GDM1 (cell line): Measurements from ENCODE around the gene SKIC3.

ENCODE experiments used
- DNase-seq: peaks from one replicate; lab custom pipeline; 2025; lab: John Stamatoyannopoulos, UW

The SKIC3 gene

DNA sequence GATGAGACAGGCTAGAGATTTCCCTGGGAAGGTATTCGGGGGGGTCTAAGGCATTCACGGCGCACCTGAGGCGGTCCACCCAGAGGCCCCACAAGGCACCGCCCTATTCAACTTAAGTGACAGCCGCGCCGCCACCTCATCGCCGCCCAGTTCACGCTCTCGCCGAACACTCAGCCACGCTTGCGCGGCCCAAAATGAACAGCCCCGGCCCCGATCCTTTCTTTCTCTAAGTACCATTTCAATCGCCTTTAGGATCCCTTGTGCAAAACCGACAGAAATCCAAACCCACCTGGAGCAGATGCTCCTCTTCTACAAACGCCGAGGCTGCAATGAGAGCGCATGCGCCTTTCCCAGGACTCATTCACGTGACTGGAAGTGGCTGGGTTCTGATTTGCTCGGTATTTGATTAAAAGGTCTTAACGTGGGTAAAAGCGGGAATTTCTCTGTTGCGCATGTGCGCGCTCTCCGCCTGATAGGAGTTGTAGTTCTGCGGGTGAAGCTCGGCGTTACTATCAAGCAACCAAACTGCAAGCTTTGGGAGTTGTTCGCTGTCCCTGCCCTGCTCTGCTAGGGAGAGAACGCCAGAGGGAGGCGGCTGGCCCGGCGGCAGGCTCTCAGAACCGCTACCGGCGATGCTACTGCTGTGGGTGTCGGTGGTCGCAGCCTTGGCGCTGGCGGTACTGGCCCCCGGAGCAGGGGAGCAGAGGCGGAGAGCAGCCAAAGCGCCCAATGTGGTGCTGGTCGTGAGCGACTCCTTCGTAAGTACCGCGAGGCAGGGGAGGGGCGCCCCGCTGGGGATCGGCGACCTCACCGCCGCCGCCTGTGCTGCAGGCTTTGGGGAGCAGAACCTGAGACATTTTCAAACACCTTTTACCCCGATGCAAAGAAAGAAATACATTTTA is at the start of gene SKIC3, which contains the start of gene ARSK:
SKIC3 (minus strand) TSS at position 331 of the 902 bp plus-strand sequence. CDS start 7,827 bp downstream, outside the sequence.
ARSK (plus strand) TSS at position 455 of the 902 bp plus-strand sequence; CDS start at position 633, 178 bp downstream.
- peak; percentile 94 for DNase-seq

DNA sequence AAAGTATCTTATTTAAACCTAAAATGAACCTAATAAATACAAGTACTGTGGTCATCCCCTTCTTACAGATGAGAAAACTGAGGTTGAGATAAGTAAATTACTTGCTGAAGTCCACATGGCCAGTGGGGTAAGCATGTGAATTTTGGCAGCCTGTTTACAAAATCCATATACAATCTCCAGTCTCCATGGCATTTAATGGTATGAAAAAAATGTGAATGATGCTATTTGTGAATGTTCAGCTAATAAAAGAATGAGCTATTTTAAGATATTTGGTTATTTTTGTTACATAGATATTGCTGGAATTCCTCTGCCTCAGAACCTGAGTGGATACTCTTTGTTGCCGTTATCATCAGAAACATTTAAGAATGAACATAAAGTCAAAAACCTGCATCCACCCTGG is 45.8 kb upstream of the SKIC3 start:
- no peak for DNase-seq

- DNase-seq = no peak
Observed at GRCh38 chr5:95599252-95599651, 44.5 kb upstream of the SKIC3 start.

- DNase-seq = no peak
Observed at GRCh38 chr5:95595289-95595931, 40.6 kb upstream of the SKIC3 start.

DNA sequence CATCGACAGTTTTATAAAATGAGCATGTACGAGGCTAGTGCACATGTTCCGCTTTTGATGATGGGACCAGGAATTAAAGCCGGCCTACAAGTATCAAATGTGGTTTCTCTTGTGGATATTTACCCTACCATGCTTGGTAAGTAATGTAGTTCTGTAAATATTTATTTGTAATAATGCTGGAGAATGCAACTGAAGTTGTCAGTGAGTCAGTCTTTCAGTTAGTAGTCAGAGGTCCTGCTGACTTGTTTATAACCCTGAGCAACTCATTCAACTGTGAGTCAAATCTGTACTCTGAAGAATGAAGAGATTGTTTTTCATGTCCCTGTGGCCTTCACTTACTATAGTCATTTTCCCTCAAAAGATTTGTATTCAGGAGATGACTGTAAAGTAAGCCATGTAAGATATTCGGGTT is 36.7 kb upstream of the SKIC3 start:
- DNase-seq = no peak

DNA sequence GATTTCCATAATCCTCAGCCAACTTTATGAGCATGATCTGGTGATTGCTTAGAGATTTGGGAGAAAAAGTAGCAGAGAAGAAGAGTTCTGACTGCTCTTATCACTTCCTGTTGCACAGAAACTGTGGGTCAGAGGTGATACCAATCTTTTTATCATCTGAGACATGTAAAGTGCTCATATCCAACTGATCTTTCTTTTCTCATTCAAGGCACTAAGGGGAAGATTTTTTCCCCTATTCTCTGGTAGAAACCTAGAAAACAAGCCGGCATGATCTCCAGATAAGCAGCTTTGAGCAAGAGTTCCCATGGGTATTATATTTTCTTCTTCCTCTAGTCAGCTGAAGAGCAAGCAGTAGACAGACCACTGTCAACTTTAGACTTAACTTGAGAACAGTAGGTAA is 36.1 kb upstream of the SKIC3 start:
- DNase-seq = no peak

GRCh38 chr5:95583992-95584391 is 29.2 kb upstream of the SKIC3 start:
- no peak for DNase-seq

GRCh38 chr5:95581576-95581975 is 26.8 kb upstream of the SKIC3 start:
- no peak for DNase-seq

DNA sequence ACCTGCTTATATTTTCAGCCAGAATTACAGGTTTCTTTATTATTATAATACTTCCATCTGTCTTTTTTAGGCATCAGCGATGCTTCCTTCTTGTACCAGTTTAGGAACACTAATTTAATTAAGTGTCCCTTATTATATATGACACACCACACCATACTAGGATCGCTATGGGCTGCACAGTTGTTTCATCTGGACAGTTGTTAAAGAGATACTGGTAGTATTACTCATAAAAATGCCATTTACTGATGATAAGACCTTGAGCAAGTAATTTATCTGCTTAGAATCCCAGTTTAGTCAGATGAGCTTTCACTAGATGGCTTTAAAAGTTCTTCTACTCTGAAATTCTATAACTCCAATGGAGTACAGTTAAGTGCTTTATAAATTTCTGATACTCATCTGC is 17.2 kb upstream of the SKIC3 start:
- no peak for DNase-seq

- DNase-seq = no peak
Observed at GRCh38 chr5:95565280-95565920, 10.6 kb upstream of the SKIC3 start.

DNA sequence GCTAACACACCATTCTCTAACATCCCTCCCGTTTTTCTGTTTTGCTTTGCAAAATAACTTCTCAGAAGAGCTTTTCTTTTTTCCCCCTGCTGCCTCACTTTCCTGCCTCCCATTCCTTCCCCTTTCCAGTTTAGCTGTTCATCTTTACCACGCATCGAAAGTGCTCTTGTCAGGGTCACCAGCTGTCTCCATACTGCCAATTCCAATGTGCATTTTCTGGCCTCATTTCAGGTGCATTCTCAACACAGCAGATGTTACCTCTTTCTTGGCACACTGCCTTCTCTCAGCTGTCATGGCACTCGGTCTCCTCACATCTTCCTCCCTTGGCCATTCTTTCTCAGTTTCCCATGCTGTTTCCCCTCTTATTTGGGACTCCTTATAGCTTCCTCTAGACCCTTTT is 9.7 kb upstream of the SKIC3 start:
- no peak for DNase-seq

GRCh38 chr5:95563367-95563766 is 8.6 kb upstream of the SKIC3 start:
- no peak for DNase-seq

DNA sequence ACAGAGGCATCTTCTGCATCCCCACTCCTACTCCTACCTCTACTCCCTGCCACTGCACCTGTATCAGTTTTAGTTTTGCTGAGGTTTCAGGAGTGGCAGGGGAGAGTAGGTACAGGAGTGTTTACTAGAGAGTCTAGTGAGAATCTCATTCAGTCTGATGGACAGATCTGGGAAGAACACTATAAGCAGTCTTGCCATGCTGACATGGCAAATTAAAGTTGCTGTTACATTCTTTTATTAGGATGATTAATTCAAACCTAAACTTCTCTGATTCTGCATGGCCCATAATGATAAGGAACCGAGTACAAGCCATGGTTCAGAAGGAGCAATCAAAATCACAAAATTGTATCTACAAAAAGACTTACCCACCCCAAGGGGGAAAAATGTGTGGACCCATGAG is 7.5 kb upstream of the SKIC3 start:
- DNase-seq = no peak

- no peak for DNase-seq
Observed at GRCh38 chr5:95557841-95558240, 3.1 kb upstream of the SKIC3 start.

DNA sequence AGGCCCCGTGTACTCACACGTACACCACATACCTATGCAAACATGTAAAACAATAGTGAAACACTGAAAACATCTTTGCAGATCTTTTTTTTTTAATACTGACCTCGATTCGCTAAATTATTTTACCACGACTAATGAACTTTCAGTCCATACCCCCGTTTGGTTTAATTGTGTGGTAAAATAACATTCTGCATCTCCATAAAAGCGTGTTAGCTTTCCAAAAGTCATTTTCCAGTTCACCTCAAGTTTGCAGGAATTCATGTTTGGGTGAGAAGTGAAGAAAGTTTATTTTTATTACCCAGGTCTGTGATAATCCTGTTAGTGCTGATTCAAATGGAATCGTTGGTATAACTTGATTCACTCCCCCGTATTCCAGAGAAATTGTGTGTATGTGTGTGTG is 776 bp upstream of the SKIC3 start:
- DNase-seq = no peak

DNA sequence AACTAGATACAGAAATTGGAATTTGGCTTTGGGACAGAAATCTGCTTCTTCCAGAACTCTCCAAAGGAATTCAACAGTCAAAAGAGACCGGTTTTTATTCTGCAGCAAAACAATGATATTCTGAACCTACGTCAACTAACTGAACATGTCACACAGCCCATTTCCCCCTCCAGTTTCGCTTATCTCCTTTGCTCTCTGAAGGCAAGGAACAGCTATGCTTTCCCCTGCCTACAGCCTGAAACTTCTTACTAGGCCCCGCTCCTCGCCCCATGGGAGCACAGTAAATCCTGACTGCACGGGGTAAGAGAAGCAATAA is 488 bp downstream of the SKIC3 start:
- DNase-seq = no peak

- no peak for DNase-seq
Observed at GRCh38 chr5:95549030-95549429, 5.7 kb downstream of the SKIC3 start.

GRCh38 chr5:95543017-95543705 is 11.6 kb downstream of the SKIC3 start:
- DNase-seq = no peak

DNA sequence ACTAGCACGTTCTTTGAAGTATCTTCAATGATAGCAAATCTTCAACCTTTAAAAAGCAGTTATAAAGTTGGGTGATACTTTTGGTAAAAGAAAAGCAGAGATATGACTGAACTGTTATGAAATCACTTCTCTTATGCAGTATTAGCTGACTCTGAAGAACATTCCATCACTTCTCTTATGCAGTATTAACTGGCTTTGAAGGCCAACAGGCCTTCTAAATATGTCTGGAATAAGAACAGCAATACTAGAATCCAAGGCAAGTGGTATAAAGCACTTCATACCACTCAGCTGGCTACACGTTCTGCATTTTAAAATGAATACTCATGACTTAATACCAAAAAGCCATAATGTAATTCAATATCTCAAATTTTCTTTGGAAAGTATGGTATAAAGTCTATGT is 17.3 kb downstream of the SKIC3 start:
- no peak for DNase-seq

- DNase-seq = no peak
Observed at GRCh38 chr5:95533761-95534160, 21.0 kb downstream of the SKIC3 start.

- DNase-seq = no peak
Observed at GRCh38 chr5:95533106-95533505, 21.7 kb downstream of the SKIC3 start.

DNA sequence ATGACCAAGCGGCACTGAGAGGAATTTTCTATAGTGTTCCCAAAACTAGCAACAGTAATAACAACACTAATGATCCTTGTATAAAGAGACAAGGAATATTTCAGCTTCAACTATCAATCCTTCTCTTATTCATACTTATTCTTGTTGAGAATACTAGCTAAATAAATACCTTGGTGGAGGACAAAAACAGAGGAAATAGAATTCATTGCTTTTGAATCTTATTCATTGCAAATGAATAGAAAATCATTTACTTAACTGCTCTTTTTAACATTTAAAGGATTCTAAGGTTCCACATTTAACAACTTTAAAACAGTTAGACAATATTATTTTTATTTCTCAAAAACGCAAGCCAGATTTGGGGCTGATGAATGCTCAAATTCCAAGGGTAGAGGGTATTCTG is 22.4 kb downstream of the SKIC3 start:
- no peak for DNase-seq
